HG03066 (cell line): Measurements from ENCODE around the gene SPTY2D1.
"Not testable (repeated sequence)": the region's sequence is repeated elsewhere in the genome, so short reads cannot be mapped to it uniquely, and the experiment has no call there.

ENCODE experiments used
- ATAC-seq: cut with Tn5 transposase; IDR thresholded peaks from one replicate; pipeline ENCODE4 v1.9.1; 2021; ENCODE audit warnings: low read depth; ENCODE audit not compliant: unreplicated experiment

Gene SPTY2D1

GRCh38 chr11:18623707-18624106 is 10.4 kb downstream of the SPTY2D1 start:
- ATAC-seq, result no peak

DNA sequence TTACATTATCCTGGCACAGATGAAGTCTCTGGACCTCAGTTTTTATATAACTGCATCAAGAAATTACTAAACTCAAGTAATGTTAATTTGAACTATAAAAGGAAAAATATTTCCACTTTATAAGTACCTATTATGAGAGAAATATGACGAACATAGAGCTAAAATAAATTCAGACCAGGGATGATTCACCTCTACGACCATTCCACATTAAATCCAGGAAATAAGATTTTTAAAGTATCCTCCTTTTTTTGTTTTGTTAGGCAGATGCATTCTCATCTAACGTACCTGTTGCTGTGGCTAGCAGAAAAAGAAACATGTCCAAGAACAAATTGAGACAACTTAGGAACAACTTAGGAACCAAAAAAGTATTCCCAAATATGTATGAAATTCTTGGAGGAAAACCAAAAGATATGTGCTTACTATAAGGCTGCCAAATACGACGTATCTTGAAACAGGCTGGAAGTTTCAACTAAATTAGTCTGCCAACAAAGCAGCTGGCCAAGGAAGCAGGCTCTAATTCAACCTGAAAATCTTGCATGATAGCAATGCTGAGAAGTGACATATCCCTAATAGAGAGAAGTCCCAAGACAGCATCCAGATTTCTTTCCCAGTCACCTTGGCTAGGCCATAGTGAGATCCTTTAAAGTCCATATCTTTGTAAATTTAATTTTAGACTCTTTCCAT is 15.7 kb downstream of the SPTY2D1 start:
- ATAC-seq, result no peak

DNA sequence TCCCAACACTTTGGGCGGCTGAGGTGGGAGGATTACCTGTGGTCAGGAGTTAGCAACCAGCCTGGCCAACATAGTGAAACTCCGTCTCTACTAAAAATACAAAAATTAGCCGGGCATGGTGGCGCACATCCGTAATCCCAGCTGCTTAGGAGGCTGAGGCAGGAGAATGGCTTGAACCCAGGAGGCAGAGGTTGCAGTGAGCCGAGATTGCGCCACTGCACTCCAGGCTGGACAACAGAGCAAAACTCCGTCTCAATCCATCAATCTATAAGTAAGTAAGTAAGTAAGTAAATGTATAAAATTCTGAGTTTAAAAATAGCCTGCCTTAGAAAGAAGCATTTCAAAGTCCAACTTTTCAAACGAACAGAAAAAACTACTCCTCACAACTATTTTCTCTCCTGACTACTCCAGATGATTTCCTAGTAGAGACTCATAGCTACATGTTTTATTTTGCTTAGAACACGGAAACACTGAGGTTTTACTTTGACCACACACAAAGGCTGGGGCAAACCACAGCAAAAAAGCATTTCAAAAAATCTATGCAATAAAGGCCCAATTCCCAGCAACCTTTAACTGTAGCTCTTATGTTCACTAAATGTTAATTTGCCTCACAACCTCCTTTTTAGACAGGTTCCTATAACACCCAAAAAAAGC is 16.3 kb downstream of the SPTY2D1 start:
- ATAC-seq, result no peak

DNA sequence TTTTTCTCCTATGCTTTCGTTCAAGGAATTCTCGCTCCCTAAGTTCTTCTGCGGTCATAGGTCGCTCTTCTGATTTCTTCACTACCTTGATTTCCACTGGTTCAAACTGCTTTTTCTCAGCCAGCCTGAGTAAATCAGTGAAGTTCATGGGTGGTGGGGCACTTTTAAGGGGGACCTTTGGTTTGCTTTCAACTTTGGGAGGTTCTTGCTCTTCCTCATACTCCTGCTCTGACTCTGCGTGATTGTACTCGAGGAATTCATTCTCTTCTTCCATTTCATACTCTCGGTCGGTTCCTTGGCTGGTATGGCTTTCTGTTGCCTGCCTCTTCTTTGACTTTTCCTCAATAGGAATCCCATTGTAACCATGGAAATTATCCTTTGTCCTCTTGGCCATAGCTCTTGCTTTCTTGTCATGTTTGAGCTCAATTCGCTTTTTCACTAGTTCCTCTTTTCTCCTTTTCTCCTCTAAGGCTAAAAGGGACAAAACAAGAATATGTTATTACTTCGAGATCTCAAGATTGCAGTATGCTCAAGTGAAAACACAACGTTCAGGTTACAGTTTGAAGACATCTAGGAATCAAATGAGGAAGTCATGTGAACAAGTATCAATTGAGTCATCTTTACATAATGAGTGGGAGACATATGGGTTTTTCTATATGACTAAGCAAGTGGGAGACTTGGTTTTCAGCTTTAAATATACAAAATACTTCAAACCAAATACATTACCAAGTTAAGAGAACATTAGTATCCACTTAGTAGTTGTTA is 18.3 kb downstream of the SPTY2D1 start:
- ATAC-seq, result peak; percentile 93

- no peak for ATAC-seq
These were observed 19.5 kb downstream of the SPTY2D1 start for GRCh38 chr11:18614667-18615066.

GRCh38 chr11:18612394-18612793 is 21.7 kb downstream of the SPTY2D1 start:
- ATAC-seq, result no peak

- ATAC-seq, result no peak
These were observed 22.9 kb downstream of the SPTY2D1 start for GRCh38 chr11:18611196-18611595.

- ATAC-seq, result no peak
These were observed 25.8 kb downstream of the SPTY2D1 start for GRCh38 chr11:18608376-18608775.

GRCh38 chr11:18600915-18601569 is 33.1 kb downstream of the SPTY2D1 start:
- ATAC-seq, result no peak

DNA sequence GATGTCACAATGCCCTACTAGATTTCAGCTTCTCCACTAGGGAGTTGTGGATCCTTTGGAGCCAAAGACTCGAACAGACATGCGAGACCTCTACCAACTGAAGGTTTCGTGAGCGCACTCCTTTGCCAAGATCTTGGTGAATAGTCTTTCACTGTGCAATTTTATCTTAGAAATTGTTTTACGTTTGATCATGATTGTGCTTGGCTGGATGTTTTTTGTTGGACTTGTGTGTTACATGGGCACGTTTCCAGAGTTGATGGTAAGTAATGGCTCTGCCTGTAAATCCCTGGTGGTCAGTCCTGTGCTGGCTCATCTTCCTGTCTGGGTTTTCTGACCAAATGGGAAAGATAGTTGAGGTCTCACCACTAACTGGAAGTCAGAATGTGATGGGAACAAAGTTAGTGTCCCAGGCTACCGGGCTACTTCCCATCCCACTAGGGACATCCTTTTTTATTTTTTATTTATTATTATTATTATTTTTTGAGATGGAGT is 34.4 kb downstream of the SPTY2D1 start, which contains the start of gene MISFA:
MISFA (plus strand) TSS at position 51 of the 492 bp plus-strand sequence; CDS start at position 191, 140 bp downstream.
- ATAC-seq, result no peak

- ATAC-seq, result no peak
These were observed 39.0 kb downstream of the SPTY2D1 start for GRCh38 chr11:18594999-18595749.

- ATAC-seq, result not testable (repeated sequence)
These were observed 40.1 kb downstream of the SPTY2D1 start for GRCh38 chr11:18594088-18594487.

GRCh38 chr11:18590571-18590970 is 43.6 kb downstream of the SPTY2D1 start:
- no peak for ATAC-seq

DNA sequence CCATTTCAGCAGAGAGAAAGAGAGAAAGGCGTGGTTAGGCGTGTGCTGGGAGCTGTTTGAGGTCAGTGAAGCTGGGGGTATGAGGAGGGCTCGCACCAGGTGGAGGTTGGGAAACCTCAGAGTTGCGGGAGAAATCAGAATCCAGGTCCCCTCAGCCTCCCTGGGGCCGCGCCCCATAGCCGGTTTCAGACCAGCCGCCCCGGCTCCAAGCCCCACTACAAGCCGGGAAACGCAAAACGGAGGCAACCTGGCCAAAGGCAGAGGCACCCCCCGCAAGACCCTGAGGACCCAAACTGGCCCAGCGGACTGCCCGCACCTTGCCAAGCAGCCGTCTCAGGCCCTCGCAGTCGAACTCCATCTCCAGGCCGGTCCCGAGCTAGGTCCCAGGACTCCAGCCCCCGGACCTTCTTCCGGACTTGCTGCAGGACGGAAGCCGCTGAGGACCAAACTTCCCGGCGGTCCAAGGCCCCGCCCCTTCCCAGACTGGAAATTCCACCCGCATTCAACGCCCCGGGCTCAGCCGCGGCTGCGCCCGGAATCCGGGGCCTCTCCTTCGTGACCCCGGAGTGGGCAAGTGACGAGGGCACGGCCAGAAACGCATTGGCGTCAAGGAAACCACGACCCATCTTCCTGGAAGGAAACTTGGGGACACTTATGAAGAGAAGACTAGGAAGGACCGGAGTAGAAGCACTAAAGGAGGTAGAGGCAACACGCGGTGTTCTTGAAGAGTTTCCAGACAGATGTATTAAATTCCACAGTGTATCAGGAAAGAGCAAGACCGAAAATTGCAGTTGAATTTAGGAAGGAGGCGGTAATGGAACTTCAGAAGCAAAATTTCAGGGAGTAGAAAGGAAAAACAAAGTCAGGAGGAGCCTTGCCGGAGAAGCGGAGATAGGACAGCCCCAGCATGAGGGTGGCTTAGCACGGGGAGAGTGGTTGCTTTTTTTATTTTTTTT is 45.6 kb downstream of the SPTY2D1 start, which contains the start of gene UEVLD:
UEVLD (minus strand) TSS at position 438 of the 956 bp plus-strand sequence; CDS start at position 358, 80 bp downstream.
- ATAC-seq, result peak; percentile 61

GRCh38 chr11:18581825-18582224 is 52.3 kb downstream of the SPTY2D1 start:
- no peak for ATAC-seq

- ATAC-seq, result no peak
These were observed 53.9 kb downstream of the SPTY2D1 start for GRCh38 chr11:18580113-18580766.

GRCh38 chr11:18578975-18579598 is 55.1 kb downstream of the SPTY2D1 start:
- ATAC-seq, result no peak

- no peak for ATAC-seq
These were observed 58.8 kb downstream of the SPTY2D1 start for GRCh38 chr11:18575361-18575760.
